ENCODE data around the gene GCK.

The GCK gene

GRCh38 chr7:44100458-44101302 lies 88.6 kb downstream of the GCK start:
- no peak overlapping the region for H3K4me3 ChIP-seq (ENCODE audit: low read depth, low read length)
- in situ Hi-C loops (cut with HindIII; ENCODE audit: low sequenced_read_pairs): no loop called here
- DNase-seq (ENCODE audit: low read depth): peak; percentile 79
- TF ChIP-seq, protein P1, sequence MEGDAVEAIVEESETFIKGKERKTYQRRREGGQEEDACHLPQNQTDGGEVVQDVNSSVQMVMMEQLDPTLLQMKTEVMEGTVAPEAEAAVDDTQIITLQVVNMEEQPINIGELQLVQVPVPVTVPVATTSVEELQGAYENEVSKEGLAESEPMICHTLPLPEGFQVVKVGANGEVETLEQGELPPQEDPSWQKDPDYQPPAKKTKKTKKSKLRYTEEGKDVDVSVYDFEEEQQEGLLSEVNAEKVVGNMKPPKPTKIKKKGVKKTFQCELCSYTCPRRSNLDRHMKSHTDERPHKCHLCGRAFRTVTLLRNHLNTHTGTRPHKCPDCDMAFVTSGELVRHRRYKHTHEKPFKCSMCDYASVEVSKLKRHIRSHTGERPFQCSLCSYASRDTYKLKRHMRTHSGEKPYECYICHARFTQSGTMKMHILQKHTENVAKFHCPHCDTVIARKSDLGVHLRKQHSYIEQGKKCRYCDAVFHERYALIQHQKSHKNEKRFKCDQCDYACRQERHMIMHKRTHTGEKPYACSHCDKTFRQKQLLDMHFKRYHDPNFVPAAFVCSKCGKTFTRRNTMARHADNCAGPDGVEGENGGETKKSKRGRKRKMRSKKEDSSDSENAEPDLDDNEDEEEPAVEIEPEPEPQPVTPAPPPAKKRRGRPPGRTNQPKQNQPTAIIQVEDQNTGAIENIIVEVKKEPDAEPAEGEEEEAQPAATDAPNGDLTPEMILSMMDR (IDR thresholded peaks at IDR 0.05; ENCODE audit: low read depth, low read length, missing control alignments): no peak

DNA sequence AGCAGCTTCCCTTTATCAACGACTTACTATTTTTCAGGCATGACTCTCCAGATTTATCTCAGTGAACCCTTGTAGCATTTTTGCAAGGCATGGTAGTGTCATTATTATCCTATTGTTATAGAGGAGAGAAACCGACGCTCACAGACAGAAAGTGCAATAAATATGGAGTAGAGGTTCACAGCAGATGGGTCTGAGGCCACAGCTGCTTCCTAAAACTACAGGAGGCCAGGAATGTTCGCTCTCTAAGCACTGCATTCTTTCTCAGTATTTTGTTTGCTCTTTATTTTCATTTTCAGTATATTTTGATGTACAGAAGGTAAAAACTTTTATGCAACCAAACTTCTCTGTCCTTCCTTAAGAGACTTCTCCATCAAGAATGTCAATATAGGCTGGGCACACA lies 89.6 kb downstream of the GCK start:
- TF ChIP-seq, protein P1 (IDR thresholded peaks at IDR 0.05; ENCODE audit: low read depth, low read length, missing control alignments): no peak
- no peak for DNase-seq (ENCODE audit: low read depth)
- in situ Hi-C loops (cut with HindIII; ENCODE audit: low sequenced_read_pairs): no loop called here
- H3K4me3 ChIP-seq (ENCODE audit: low read depth, low read length): no peak overlapping the region

DNA sequence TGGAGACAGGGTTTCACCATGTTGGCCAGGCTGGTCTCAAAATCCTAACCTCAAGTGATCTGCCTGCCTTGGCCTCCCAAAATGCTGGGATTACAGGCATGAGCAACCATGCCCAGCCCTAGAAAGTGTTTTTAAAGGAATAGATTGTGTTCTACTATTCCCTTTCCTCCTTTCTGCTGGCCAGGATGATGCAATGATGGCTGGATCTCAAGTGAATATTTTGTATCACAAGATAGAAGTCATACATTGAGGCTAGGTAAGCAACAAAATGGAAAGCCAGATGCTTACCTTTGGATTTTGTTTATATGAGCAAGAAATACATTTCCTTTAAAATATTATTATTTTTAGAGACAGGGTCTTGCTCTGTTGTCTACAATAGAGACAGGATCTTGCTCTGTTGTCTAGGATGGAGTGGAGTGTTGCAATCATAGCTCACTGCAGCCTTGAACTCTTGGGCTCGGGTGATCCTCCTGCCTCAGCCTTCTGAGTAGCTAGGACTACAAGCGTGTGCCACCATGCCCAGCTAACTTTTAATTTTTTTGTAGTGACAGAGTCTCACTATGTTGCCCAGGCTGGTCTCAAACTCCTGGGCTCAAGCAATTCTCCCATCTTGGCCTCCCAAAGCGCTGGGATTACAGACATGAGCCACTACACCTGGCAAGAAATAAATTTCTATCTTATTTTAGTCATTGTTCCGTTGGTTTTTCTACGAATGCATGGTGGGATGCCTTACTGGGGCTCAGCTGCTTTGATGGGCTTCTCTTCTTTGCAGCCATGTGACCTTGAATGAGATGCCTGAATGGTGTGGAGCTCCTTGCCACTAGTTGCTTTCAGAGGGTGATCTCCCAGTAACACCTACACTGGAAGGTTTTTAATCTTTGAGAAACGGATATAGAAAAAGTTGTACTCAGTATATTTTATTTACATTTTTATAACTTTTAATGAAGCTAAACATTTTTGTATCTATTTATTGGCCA lies 90.9 kb downstream of the GCK start:
- in situ Hi-C loops (cut with HindIII; ENCODE audit: low sequenced_read_pairs): no loop called here
- H3K4me3 ChIP-seq (ENCODE audit: low read depth, low read length): no peak overlapping the region
- TF ChIP-seq, protein P1 (IDR thresholded peaks at IDR 0.05; ENCODE audit: low read depth, low read length, missing control alignments): no peak
- no peak for DNase-seq (ENCODE audit: low read depth)

DNA sequence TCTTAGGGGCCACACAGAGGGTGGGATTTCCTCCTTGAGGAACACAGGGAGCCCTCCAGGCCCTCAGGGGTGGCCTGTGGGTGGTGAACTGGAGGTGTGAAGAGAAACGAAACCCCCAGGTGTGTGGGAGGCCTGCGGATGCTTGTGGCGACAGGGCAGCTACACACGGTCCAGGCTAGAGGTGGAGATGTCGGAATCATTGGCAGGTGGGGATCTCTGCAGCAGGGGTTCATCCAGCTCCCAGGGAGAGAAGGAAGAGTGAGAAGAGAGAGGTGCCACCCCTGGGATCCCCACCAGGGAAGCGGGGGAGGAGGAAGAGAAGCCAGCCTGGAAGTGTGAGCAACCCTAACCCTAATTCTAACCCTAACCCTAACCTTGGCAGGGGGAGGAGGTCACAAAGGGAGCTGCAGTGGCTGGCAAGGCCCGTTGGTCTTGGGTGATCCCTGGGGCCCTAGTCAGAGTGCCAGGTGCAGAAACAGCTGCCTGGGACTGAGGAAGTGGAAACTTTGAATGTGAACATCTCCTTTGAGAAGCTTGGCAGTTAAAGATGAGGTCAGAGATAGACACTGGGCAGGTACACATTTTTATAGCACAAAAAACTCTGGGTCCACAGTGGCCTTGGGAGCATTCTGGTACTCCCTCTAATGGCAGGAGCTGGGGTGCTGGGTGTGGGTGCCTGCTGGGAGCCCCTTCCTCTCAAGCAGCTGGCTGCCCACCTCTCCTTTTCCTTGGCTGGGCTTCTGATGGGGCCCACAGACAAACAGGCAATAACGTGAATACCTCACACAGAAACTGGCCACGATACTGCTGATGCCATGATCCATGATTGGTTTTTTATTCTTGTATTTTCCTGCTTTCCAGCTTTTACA lies 91.9 kb downstream of the GCK start:
- no peak overlapping the region for H3K4me3 ChIP-seq (ENCODE audit: low read depth, low read length)
- DNase-seq (ENCODE audit: low read depth): no peak
- TF ChIP-seq, protein P1 (IDR thresholded peaks at IDR 0.05; ENCODE audit: low read depth, low read length, missing control alignments): no peak
- in situ Hi-C loops (cut with HindIII; ENCODE audit: low sequenced_read_pairs): no loop called here

- no peak overlapping the region for H3K4me3 ChIP-seq (ENCODE audit: low read depth, low read length)
- in situ Hi-C loops (cut with HindIII; ENCODE audit: low sequenced_read_pairs): no loop called here
- TF ChIP-seq, protein P1 (IDR thresholded peaks at IDR 0.05; ENCODE audit: low read depth, low read length, missing control alignments): no peak
- DNase-seq (ENCODE audit: low read depth): no peak
Measured at GRCh38 chr7:44096326-44096881, 92.8 kb downstream of the GCK start.

Measured in astrocyte of the cerebellum (primary cell).